ENCODE measurements around the gene FAM171A1. TPM values are rescaled to one million over a fixed set of nuclear protein-coding genes. Genes with fewer than 3 reads are reported as not detected.
"Not testable (repeated sequence)": the region's sequence is repeated elsewhere in the genome, so short reads cannot be mapped to it uniquely, and the experiment has no call there.

The FAM171A1 gene
- polyA plus RNA-seq, 1 donor (not counting 4 experiments of a cell fraction or from before 2014, with no cell fraction given), result 8.8 TPM

GRCh38 chr10:15393139-15393825 lies 22.2 kb upstream of the FAM171A1 start:
- H3K79me2 ChIP-seq (ENCODE audit: control insufficient read depth, insufficient read depth, low read length), result no peaks in the 10 kb centered on the region
- H3K4me2 ChIP-seq (ENCODE audit: control insufficient read depth, extremely low read depth, insufficient read depth, low read depth, low read length), result no peak overlapping the region
- H3K9me1 ChIP-seq (ENCODE audit: control insufficient read depth, extremely low read depth, insufficient read depth, low read length), result no peaks in the 10 kb centered on the region
- no peaks in the 10 kb centered on the region for H3K9me3 ChIP-seq (ENCODE audit: control insufficient read depth, low read depth, low read length)
- H3K9ac ChIP-seq (ENCODE audit: control insufficient read depth, extremely low read depth, insufficient read depth, low read length), result no peak overlapping the region
- DNase-seq (ENCODE audit: low read depth, low spot score), result no peak
- H3K4me3 ChIP-seq (ENCODE audit: control insufficient read depth in 2 of 3, extremely low read depth in 1 of 3, insufficient read depth in 2 of 3, low read depth in 1 of 3, low read length in 3 of 3), result no peak overlapping the region
- H4K20me1 ChIP-seq (ENCODE audit: control insufficient read depth, extremely low read depth, insufficient read depth, low read length), result no peaks in the 10 kb centered on the region
- no peak overlapping the region for H3K27ac ChIP-seq (ENCODE audit: control insufficient read depth, insufficient read depth, low read length)
- no peaks in the 10 kb centered on the region for H3K36me3 ChIP-seq (ENCODE audit: control insufficient read depth in 2 of 2, extremely low read depth in 1 of 2, insufficient read depth in 2 of 2, low read length in 2 of 2)
- H3K27me3 ChIP-seq (ENCODE audit: control insufficient read depth, extremely low read depth, insufficient read depth, low read length), result no peaks in the 10 kb centered on the region
- no peaks in the 10 kb centered on the region for H3K4me1 ChIP-seq (ENCODE audit: control insufficient read depth, extremely low read depth, insufficient read depth, low read length)
- dilution Hi-C loops (cut with MboI; ENCODE audit: extremely low pct_ligation_motif_present, low sequenced_read_pairs), result no loop called here
- H2AFZ ChIP-seq (ENCODE audit: control insufficient read depth, low read length), result no peak overlapping the region
- no peak for TF ChIP-seq EZH2 (IDR thresholded peaks at IDR 0.05; ENCODE audit: low read length)
- TF ChIP-seq, protein P1, sequence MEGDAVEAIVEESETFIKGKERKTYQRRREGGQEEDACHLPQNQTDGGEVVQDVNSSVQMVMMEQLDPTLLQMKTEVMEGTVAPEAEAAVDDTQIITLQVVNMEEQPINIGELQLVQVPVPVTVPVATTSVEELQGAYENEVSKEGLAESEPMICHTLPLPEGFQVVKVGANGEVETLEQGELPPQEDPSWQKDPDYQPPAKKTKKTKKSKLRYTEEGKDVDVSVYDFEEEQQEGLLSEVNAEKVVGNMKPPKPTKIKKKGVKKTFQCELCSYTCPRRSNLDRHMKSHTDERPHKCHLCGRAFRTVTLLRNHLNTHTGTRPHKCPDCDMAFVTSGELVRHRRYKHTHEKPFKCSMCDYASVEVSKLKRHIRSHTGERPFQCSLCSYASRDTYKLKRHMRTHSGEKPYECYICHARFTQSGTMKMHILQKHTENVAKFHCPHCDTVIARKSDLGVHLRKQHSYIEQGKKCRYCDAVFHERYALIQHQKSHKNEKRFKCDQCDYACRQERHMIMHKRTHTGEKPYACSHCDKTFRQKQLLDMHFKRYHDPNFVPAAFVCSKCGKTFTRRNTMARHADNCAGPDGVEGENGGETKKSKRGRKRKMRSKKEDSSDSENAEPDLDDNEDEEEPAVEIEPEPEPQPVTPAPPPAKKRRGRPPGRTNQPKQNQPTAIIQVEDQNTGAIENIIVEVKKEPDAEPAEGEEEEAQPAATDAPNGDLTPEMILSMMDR (optimal IDR thresholded peaks at IDR 0.05 in 1 of 3, IDR thresholded peaks at IDR 0.05 in 1 of 3, conservative IDR thresholded peaks at IDR 0.05 in 1 of 3; ENCODE audit: extremely low read depth in 1 of 3, insufficient read depth in 2 of 3, low read length in 3 of 3), result no peak
- no peak for FAIRE-seq

GRCh38 chr10:15391491-15391890 lies 20.4 kb upstream of the FAM171A1 start:
- no peak for TF ChIP-seq EZH2 (IDR thresholded peaks at IDR 0.05; ENCODE audit: low read length)
- TF ChIP-seq, protein P1 (optimal IDR thresholded peaks at IDR 0.05 in 1 of 3, IDR thresholded peaks at IDR 0.05 in 1 of 3, conservative IDR thresholded peaks at IDR 0.05 in 1 of 3; ENCODE audit: extremely low read depth in 1 of 3, insufficient read depth in 2 of 3, low read length in 3 of 3), result no peak
- no peak for FAIRE-seq
- no peaks in the 10 kb centered on the region for H3K79me2 ChIP-seq (ENCODE audit: control insufficient read depth, insufficient read depth, low read length)
- dilution Hi-C loops (cut with MboI; ENCODE audit: extremely low pct_ligation_motif_present, low sequenced_read_pairs), result no loop called here
- no peak overlapping the region for H3K4me3 ChIP-seq (ENCODE audit: control insufficient read depth in 2 of 3, extremely low read depth in 1 of 3, insufficient read depth in 2 of 3, low read depth in 1 of 3, low read length in 3 of 3)
- H3K36me3 ChIP-seq (ENCODE audit: control insufficient read depth in 2 of 2, extremely low read depth in 1 of 2, insufficient read depth in 2 of 2, low read length in 2 of 2), result no peaks in the 10 kb centered on the region
- no peaks in the 10 kb centered on the region for H3K4me1 ChIP-seq (ENCODE audit: control insufficient read depth, extremely low read depth, insufficient read depth, low read length)
- no peak overlapping the region for H3K4me2 ChIP-seq (ENCODE audit: control insufficient read depth, extremely low read depth, insufficient read depth, low read depth, low read length)
- no peaks in the 10 kb centered on the region for H4K20me1 ChIP-seq (ENCODE audit: control insufficient read depth, extremely low read depth, insufficient read depth, low read length)
- no peak for DNase-seq (ENCODE audit: low read depth, low spot score)
- no peaks in the 10 kb centered on the region for H3K9me3 ChIP-seq (ENCODE audit: control insufficient read depth, low read depth, low read length)
- H3K9me1 ChIP-seq (ENCODE audit: control insufficient read depth, extremely low read depth, insufficient read depth, low read length), result no peaks in the 10 kb centered on the region
- H3K9ac ChIP-seq (ENCODE audit: control insufficient read depth, extremely low read depth, insufficient read depth, low read length), result no peak overlapping the region
- H3K27ac ChIP-seq (ENCODE audit: control insufficient read depth, insufficient read depth, low read length), result no peak overlapping the region
- peaks cover 6% of the 10 kb centered on the region for H3K27me3 ChIP-seq (ENCODE audit: control insufficient read depth, extremely low read depth, insufficient read depth, low read length)
- no peak overlapping the region for H2AFZ ChIP-seq (ENCODE audit: control insufficient read depth, low read length)

DNA sequence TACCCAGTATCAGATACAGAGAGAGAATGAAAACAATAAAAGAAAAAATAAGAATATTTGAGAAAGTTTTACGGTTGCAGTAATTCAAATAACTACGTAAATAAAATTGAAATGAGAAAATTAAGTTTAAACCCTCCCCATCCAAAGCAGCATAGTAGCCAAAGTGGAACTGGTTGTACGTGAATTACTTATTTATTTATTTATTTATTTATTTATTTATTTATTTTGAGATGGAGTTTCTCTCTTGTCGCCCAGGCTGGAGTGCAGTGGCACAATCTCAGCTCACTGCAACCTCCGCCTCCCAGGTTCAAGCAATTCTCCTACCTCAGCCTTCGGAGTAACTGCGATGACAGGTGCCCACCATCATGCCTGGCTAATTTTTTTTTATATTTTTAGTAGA lies 17.1 kb upstream of the FAM171A1 start:
- H2AFZ ChIP-seq (ENCODE audit: control insufficient read depth, low read length); H3K9me1 ChIP-seq (ENCODE audit: control insufficient read depth, extremely low read depth, insufficient read depth, low read length); H3K9me3 ChIP-seq (ENCODE audit: control insufficient read depth, low read depth, low read length); DNase-seq (ENCODE audit: low read depth, low spot score); H3K27ac ChIP-seq (ENCODE audit: control insufficient read depth, insufficient read depth, low read length); H4K20me1 ChIP-seq (ENCODE audit: control insufficient read depth, extremely low read depth, insufficient read depth, low read length); H3K9ac ChIP-seq (ENCODE audit: control insufficient read depth, extremely low read depth, insufficient read depth, low read length); FAIRE-seq; H3K4me2 ChIP-seq (ENCODE audit: control insufficient read depth, extremely low read depth, insufficient read depth, low read depth, low read length); dilution Hi-C loops (cut with MboI; ENCODE audit: extremely low pct_ligation_motif_present, low sequenced_read_pairs); H3K36me3 ChIP-seq (ENCODE audit: control insufficient read depth in 2 of 2, extremely low read depth in 1 of 2, insufficient read depth in 2 of 2, low read length in 2 of 2); H3K27me3 ChIP-seq (ENCODE audit: control insufficient read depth, extremely low read depth, insufficient read depth, low read length); H3K4me1 ChIP-seq (ENCODE audit: control insufficient read depth, extremely low read depth, insufficient read depth, low read length); H3K79me2 ChIP-seq (ENCODE audit: control insufficient read depth, insufficient read depth, low read length); H3K4me3 ChIP-seq (ENCODE audit: control insufficient read depth in 2 of 3, extremely low read depth in 1 of 3, insufficient read depth in 2 of 3, low read depth in 1 of 3, low read length in 3 of 3): not testable (repeated sequence)
